A549 treated with AZD9567 at 1 μM for 4 hours (cell line): ENCODE data around the gene IL17RE. TPM values are rescaled to one million over a fixed set of nuclear protein-coding genes. Genes with fewer than 3 reads are reported as not detected.

Source experiments
- total RNA-seq: library from RNA; stranded (reverse); fragments of 200-300 nt; extraction: Qiagen RNA extraction; gene quantifications from 5 replicates; pipeline ENCODE4 v1.2.3, GENCODE V29; 2022; ENCODE audit not compliant: insufficient read depth

IL17RE gene, protein sequence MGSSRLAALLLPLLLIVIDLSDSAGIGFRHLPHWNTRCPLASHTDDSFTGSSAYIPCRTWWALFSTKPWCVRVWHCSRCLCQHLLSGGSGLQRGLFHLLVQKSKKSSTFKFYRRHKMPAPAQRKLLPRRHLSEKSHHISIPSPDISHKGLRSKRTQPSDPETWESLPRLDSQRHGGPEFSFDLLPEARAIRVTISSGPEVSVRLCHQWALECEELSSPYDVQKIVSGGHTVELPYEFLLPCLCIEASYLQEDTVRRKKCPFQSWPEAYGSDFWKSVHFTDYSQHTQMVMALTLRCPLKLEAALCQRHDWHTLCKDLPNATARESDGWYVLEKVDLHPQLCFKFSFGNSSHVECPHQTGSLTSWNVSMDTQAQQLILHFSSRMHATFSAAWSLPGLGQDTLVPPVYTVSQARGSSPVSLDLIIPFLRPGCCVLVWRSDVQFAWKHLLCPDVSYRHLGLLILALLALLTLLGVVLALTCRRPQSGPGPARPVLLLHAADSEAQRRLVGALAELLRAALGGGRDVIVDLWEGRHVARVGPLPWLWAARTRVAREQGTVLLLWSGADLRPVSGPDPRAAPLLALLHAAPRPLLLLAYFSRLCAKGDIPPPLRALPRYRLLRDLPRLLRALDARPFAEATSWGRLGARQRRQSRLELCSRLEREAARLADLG
- 0.98 to 1.3 TPM (median 1.2 TPM) in 4 of 5 replicates, not detected in the other for total RNA-seq

DNA sequence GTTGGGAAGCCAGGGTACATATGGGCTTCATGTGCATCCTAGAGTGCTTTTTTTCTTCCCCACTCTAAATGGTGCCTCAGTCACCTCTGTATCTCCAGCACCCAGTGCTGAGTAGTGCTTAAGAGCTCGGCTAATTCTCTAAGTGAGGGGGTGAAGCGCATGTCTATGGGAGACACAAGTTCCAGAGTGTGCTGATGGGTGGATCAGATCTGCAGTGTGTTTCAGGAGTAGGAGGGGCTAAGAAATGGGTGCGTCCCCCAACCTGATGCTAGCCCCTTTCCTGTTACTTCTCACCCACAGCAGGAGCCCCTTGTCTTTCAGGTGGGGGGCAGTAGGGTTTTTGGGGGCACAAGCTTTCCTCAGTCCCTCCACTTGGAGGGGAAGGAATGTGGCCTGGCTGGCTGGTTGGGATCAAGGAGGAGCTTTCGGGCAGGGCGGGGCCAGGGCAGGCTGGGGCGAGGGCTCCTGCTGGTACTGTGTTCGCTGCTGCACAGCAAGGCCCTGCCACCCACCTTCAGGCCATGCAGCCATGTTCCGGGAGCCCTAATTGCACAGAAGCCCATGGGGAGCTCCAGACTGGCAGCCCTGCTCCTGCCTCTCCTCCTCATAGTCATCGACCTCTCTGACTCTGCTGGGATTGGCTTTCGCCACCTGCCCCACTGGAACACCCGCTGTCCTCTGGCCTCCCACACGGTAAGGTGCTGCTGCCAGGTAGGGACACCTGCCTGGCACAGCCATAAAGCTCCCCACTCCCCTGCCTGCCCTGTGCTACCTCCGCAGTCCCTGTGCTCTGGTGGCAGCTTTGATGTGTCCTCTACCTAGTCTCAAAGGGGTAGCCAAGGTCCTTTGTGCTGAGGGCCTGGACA lies at the start of gene IL17RE:
IL17RE (plus strand) TSS at position 477 of the 866 bp plus-strand sequence; CDS start at position 562, 85 bp downstream.

DNA sequence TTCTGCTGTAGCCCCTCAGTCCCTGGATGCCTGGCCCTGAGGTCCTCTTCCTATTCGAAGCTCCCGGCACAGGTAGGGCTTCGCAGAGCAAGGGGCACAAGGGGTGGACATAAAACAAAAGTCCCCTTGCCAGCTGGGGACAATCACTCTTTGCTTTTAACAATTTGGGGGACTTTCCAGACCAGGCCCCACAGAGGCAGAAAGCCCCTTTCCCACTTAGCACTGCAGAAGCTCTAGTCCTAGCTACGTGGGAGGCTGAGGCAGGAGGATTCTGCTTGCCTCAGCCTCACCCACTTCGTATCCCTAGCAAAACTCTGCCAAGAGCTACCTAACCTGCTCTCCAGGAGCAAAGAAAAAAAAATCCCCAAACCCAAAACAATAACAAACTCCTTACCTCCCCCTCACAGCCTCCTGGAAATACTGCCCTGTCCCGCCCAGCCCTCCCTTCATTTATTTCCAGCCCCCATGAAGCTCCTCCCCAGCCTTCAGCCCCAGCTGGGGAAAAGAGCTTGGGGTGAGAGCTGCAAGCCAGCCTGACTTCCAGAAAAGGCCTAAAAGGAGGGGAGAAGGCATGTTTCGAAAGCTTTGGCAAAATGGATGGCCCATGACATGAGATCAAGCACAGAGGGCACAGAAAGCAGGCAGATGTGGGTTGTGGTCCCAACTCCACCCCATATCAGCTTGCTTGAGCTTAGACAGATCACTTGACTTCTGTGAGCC lies 22.7 kb upstream of the IL17RE start, which contains the start of gene CIDEC:
CIDEC (minus strand) TSS at position 424 of the 720 bp plus-strand sequence. CDS start 1,767 bp downstream, outside the sequence.

DNA sequence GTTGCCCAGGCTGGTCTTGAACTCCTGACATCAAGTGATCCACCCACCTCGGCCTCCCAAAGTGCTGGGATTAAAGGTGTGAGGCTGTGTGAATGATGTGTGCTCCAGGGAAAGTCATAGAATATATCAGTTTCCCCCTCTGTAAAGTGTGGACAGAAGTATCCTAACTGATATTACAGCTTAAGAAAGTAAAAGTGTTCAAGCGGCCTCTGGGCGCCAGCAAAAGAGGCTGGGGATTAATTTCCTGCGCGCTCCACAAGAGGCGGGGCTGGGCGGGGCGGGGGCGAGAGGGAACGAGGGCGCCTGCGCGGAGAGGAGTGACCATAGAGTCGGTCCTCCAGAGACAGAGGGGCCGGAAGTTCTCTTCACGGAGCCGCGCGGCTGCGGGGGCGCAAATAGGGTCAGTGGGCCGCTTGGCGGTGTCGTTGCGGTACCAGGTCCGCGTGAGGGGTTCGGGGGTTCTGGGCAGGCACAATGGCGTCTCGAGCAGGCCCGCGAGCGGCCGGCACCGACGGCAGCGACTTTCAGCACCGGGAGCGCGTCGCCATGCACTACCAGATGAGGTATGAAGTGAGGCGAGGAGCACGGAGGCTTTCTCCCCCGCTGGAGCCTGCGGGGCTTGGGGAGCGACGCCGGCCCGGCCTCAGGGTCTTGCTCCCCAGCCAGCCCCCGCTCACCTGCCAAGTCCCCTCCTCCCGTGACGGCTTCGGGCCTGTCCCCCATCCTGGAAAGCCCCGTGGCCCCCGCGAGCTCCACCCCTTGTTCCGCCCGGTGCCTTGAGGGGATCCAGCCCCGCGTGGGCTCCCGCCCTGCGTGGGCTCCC lies 12.2 kb upstream of the IL17RE start, which contains the start of gene JAGN1:
JAGN1 (plus strand) TSS at position 362 of the 823 bp plus-strand sequence; CDS start at position 475, 113 bp downstream.

DNA sequence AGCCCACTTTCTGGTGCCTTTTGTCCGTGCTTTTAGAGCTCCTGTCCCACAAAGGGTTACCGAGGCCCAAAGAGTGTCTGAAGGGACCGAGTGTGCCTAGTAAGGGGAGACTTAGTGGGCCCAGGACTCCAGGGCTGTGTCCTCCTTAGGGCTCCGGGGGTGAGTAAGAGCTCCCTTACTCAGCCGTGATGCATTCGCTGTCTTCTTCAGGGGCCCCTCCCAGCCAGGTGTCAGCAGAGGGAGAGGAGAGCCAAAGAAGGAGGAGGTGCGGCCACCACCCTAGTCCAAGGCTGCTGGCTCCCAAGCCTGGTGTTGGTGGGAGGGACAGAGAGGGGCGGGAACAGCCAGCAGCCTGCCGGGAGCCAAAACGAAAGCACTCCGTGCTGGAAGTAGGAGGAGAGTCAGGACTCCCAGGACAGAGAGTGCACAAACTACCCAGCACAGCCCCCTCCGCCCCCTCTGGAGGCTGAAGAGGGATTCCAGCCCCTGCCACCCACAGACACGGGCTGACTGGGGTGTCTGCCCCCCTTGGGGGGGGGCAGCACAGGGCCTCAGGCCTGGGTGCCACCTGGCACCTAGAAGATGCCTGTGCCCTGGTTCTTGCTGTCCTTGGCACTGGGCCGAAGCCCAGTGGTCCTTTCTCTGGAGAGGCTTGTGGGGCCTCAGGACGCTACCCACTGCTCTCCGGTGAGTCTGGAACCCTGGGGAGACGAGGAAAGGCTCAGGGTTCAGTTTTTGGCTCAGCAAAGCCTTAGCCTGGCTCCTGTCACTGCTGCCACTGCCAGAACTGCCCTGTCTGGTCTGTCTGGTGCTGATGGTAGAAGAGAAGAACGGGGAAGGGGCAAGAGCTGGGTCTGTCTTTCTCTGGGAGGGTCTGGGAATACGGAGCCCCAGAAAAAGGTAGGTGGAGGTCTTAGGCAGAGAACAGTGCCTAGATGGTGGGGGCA lies 14.4 kb downstream of the IL17RE start, which contains the start of gene IL17RC:
IL17RC (plus strand) TSS at position 365 of the 947 bp plus-strand sequence; CDS start at position 583, 218 bp downstream.

DNA sequence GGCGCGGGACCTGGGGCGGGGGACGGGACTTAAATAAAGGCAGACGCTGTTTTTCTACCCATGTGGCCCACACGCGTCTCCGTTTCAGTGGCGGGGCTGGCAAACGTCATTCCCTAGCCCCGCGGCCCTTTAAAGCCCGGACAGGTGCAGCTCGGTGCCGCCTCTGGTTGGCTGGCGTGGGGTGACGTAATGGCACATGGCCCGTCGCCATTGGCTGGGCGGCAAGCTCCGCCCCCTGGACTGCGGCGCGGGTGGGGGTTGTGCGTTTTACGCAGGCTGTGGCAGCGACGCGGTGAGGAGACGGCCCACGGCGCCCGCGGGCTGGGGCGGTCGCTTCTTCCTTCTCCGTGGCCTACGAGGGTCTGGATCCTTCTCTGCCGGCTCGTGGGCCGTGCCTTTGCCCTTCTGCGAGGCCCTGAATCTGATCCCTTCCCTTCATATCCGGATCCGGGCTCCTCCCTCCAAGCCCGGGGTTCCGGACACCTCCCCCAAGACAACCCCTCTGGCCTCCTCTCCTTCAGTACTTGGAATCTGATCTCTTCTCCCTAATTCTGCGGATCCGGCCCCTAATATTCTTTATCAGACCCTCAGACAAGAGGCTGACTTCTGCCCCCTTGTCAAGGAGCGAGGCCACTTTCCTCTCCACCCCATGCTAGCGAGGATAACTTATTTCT lies 31.1 kb downstream of the IL17RE start, which contains the start of gene CRELD1:
CRELD1 (plus strand) TSS at position 274 of the 674 bp plus-strand sequence. CDS start 605 bp downstream, outside the sequence.

DNA sequence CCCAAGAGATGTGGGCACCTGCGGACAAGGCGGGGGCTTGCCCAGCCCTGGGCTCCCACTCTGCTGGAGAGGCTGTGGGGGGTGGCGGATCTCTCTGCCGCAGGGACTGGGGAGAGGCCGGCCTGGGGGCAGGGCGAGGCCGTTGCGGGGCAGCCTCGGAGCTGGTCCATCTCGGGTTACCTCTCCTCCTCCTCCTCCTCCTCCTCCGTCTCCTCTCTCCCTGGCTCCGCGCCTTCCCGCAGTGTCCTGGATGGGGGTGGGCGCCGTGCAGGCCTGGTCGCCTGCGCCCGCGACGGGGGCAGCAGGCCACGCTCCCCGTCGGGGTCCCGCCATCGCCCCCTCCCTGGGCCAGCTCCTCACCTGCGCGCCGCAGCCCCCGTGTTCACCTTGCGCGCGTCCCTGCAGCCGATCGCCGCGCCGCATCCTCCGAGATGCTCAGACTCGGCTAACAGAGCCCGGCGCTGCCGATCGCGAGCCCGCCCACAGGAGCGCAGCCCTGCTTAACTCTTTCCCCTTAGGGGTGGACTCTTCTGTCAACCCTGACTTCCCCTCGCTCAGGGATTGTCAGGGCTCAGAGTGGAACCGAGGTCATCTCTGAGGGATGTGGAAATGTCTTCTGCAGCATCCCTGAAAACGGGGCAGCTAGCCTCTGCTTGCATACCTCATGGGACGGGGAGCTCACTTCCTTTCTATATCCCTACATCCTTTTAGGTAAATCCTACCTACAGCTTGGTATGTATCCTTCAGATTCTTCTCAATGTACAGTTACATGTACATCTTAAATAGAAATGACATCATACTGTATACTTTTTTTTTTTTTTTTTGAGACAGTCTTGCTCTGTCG lies 49.5 kb downstream of the IL17RE start, which contains the start of gene PRRT3:
PRRT3 (minus strand) TSS at position 447 of the 844 bp plus-strand sequence. CDS start 2,293 bp downstream, outside the sequence.

Other genes starting within 250 kb of the IL17RE start
- 0.18 to 0.31 TPM (median 0.21 TPM) in 4 of 5 replicates, not detected in the other for gene CPNE9, start 199.0 kb upstream of the IL17RE start, total RNA-seq
- gene BRPF1, start 171.1 kb upstream of the IL17RE start, total RNA-seq: 17.8 to 20.9 TPM (median 20.0 TPM) in 5 replicates
- gene OGG1, start 152.9 kb upstream of the IL17RE start, total RNA-seq: 14.7 to 17.9 TPM (median 16.8 TPM) in 5 replicates
- gene CAMK1, start 132.9 kb upstream of the IL17RE start, total RNA-seq: 13.6 to 16.8 TPM (median 16.2 TPM) in 5 replicates
- gene TADA3, start 110.4 kb upstream of the IL17RE start, total RNA-seq: 49.0 to 59.0 TPM (median 57.7 TPM) in 5 replicates
- 144 to 268 TPM (median 150 TPM) in 5 replicates for gene ARPC4, start 109.8 kb upstream of the IL17RE start, total RNA-seq
- gene TTLL3, start 92.6 kb upstream of the IL17RE start, total RNA-seq: 6.9 to 10.0 TPM (median 7.9 TPM) in 5 replicates
- gene RPUSD3, start 58.8 kb upstream of the IL17RE start, total RNA-seq: 45.8 to 59.7 TPM (median 56.7 TPM) in 5 replicates
- gene CIDEC, start 22.6 kb upstream of the IL17RE start, total RNA-seq: 30.4 to 45.5 TPM (median 37.8 TPM) in 5 replicates
- 62.9 to 86.9 TPM (median 83.6 TPM) in 5 replicates for gene JAGN1, start 12.2 kb upstream of the IL17RE start, total RNA-seq
- gene IL17RC, start 14.2 kb downstream of the IL17RE start, total RNA-seq: 22.3 to 27.2 TPM (median 22.6 TPM) in 5 replicates
- gene CRELD1, start 31.0 kb downstream of the IL17RE start, total RNA-seq: 11.5 to 14.6 TPM (median 12.6 TPM) in 5 replicates
- gene PRRT3, start 49.6 kb downstream of the IL17RE start, total RNA-seq: 0.51 to 1.7 TPM (median 1.6 TPM) in 5 replicates
- 109 to 127 TPM (median 120 TPM) in 5 replicates for gene EMC3, start 84.0 kb downstream of the IL17RE start, total RNA-seq
- gene FANCD2, start 123.6 kb downstream of the IL17RE start, total RNA-seq: 18.2 to 20.8 TPM (median 18.5 TPM) in 5 replicates
- not detected in 5 replicates for gene FANCD2OS, start 205.4 kb downstream of the IL17RE start, total RNA-seq
- 167 to 179 TPM (median 172 TPM) in 5 replicates for gene BRK1, start 212.8 kb downstream of the IL17RE start, total RNA-seq
- 28.9 to 33.7 TPM (median 31.3 TPM) in 5 replicates for gene VHL, start 238.9 kb downstream of the IL17RE start, total RNA-seq